ENCODE results near the gene SPDYE4. TPM values are rescaled to one million over a fixed set of nuclear protein-coding genes. Genes with fewer than 3 reads are reported as not detected.

SPDYE4 gene
- total and polyA plus RNA-seq, 2 donors from 2014 or later: not detected

DNA sequence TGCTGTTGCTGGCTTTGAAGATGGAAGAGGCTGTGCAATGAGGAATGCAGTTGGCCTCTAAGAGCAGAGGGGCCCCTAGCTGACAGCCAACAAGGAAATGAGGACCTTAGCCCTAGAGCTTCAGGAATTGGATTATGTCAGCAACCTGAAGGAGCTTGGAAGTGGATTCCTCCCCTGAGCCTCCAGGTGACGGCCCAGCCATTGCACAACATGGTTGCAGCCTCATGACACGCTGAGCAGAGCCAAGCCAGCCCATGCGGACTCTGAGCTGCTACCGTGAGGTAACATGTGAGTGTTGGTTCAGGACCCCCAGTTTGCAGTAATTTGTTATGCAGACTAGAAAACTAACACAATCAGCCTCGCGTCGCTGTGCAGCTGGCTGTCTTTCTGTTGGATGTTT is 33.9 kb downstream of the SPDYE4 start:
- Histone ChIP-seq H3K4me3 (ENCODE audit: low read length in 3 of 3) (no peak overlapping the region), H3K4me1 (ENCODE audit: control insufficient read depth in 2 of 3, insufficient read depth in 2 of 3, low read depth in 1 of 3, low read length in 3 of 3) (peaks cover 0 to 2% (median 0%) of the 10 kb centered on the region in 3 donors), H3K9ac (ENCODE audit: low read length in 3 of 3) (no peak overlapping the region), H3K36me3 (ENCODE audit: control insufficient read depth in 2 of 3, insufficient read depth in 3 of 3, low read length in 3 of 3) (no peaks in the 10 kb centered on the region), H3K27ac (ENCODE audit: low read depth in 2 of 2, low read length in 2 of 2) (no peak overlapping the region), H3K9me3 (ENCODE audit: control insufficient read depth in 2 of 3, insufficient read depth in 1 of 3, low read length in 3 of 3) (no peaks in the 10 kb centered on the region), H3K27me3 (ENCODE audit: control insufficient read depth, insufficient read depth, low read length) (no peaks in the 10 kb centered on the region)
- FAIRE-seq: no peak
- TF ChIP-seq, protein P1, sequence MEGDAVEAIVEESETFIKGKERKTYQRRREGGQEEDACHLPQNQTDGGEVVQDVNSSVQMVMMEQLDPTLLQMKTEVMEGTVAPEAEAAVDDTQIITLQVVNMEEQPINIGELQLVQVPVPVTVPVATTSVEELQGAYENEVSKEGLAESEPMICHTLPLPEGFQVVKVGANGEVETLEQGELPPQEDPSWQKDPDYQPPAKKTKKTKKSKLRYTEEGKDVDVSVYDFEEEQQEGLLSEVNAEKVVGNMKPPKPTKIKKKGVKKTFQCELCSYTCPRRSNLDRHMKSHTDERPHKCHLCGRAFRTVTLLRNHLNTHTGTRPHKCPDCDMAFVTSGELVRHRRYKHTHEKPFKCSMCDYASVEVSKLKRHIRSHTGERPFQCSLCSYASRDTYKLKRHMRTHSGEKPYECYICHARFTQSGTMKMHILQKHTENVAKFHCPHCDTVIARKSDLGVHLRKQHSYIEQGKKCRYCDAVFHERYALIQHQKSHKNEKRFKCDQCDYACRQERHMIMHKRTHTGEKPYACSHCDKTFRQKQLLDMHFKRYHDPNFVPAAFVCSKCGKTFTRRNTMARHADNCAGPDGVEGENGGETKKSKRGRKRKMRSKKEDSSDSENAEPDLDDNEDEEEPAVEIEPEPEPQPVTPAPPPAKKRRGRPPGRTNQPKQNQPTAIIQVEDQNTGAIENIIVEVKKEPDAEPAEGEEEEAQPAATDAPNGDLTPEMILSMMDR (IDR thresholded peaks at IDR 0.05; ENCODE audit: borderline replicate concordance, extremely low read depth, insufficient read depth): no peak
- intact Hi-C loops (cut with DNase I): no loop called here
- no peak for DNase-seq

DNA sequence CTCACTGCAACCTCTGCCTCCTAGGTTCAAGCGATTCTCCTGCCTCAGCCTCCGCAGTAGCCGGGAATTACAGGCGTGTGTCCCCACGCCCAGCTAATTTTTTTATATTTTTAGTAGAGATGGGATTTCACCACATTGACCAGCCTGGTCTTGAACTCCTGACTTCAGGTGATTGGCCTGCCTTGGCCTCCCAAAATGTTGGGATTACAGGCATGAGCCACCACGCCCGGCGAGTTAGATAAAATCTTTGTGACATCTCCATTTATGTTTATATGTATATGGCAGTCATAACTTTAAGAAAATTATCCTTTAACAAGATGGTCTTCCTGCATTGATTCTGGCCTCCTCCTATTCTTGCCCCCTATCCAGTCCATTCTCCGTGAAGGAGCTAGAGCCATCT is 37.8 kb downstream of the SPDYE4 start:
- intact Hi-C loops (cut with DNase I): no loop called here
- no peaks in the 10 kb centered on the region for H3K36me3 ChIP-seq (ENCODE audit: control insufficient read depth in 2 of 3, insufficient read depth in 3 of 3, low read length in 3 of 3)
- no peak for DNase-seq
- no peak overlapping the region for H3K27ac ChIP-seq (ENCODE audit: low read depth in 2 of 2, low read length in 2 of 2)
- no peak overlapping the region for H3K9ac ChIP-seq (ENCODE audit: low read length in 3 of 3)
- FAIRE-seq: no peak
- H3K4me1 ChIP-seq (ENCODE audit: control insufficient read depth in 2 of 3, insufficient read depth in 2 of 3, low read depth in 1 of 3, low read length in 3 of 3): peaks cover 0 to 2% (median 0%) of the 10 kb centered on the region in 3 donors
- H3K9me3 ChIP-seq (ENCODE audit: control insufficient read depth in 2 of 3, insufficient read depth in 1 of 3, low read length in 3 of 3): no peaks in the 10 kb centered on the region
- H3K4me3 ChIP-seq (ENCODE audit: low read length in 3 of 3): no peak overlapping the region
- TF ChIP-seq, protein P1 (IDR thresholded peaks at IDR 0.05; ENCODE audit: borderline replicate concordance, extremely low read depth, insufficient read depth): no peak
- no peaks in the 10 kb centered on the region for H3K27me3 ChIP-seq (ENCODE audit: control insufficient read depth, insufficient read depth, low read length)

DNA sequence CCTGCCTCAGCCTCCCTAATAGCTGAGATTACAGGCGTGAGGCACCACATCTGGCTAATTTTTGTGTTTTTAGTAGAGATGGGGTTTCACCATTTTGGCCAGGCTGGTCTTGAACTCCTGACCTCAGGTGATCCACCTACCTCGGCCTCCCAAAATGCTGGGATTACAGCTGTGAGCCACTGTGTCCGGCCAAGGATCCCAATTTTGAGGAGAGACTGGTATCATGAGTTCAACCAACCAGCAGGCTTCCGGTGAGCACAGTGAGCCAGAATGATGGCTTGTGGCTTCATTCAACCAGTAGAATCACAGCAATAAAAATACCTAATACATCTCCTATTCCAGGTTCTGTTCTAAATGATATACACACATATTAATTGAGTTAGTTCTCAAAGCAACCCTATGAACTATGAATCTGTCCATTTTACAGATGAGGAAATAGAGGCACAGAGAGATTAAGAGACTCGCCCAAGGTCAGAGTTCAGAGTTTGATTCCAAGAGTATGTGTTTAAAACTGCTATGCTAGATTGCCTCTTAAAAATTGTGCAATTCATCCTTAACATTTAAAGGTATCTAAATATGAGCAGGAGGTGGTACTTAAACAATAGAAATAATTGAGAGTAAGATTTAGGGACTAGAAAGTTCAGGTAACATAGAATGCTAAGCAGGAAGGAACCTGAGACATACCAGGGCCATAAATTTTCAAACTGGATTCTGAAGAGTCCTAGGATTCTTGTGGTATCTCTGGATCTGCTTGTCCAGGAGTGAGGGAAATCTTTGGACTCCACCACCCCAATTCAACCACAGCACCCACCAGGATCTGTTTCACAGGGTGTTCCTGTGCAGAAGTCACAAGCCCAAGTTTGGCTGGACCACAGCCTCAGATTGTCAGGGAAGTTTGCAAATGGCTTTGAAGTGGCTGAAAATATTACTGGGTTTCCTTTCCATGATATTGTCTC is 38.8 kb downstream of the SPDYE4 start:
- Histone ChIP-seq H3K9ac (ENCODE audit: low read length in 3 of 3) (no peak overlapping the region), H3K9me3 (ENCODE audit: control insufficient read depth in 2 of 3, insufficient read depth in 1 of 3, low read length in 3 of 3) (no peaks in the 10 kb centered on the region), H3K4me1 (ENCODE audit: control insufficient read depth in 2 of 3, insufficient read depth in 2 of 3, low read depth in 1 of 3, low read length in 3 of 3) (peaks cover 0 to 2% (median 0%) of the 10 kb centered on the region in 3 donors), H3K27ac (ENCODE audit: low read depth in 2 of 2, low read length in 2 of 2) (no peak overlapping the region), H3K4me3 (ENCODE audit: low read length in 3 of 3) (no peak overlapping the region), H3K27me3 (ENCODE audit: control insufficient read depth, insufficient read depth, low read length) (no peaks in the 10 kb centered on the region), H3K36me3 (ENCODE audit: control insufficient read depth in 2 of 3, insufficient read depth in 3 of 3, low read length in 3 of 3) (no peaks in the 10 kb centered on the region)
- intact Hi-C loops (cut with DNase I): no loop called here
- FAIRE-seq (no peak), DNase-seq (no peak)
- TF ChIP-seq, protein P1 (IDR thresholded peaks at IDR 0.05; ENCODE audit: borderline replicate concordance, extremely low read depth, insufficient read depth): no peak

All from kidney (tissue), 14 donors.